GM10266 (cell line): ENCODE data around the gene PIP4K2C.

Source experiments
- DNase-seq: peaks from one replicate; pipeline ENCODE4 v3.0.0; 2012; ENCODE audit errors: extremely low spot score
- TF ChIP-seq, protein P1 (sequence below): IDR thresholded peaks from 2 replicates; pipeline ENCODE4 v1.5.1; 2012; ENCODE audit warnings: mild to moderate bottlenecking, low read depth; ENCODE audit not compliant: control insufficient read depth, insufficient read depth; ENCODE audit errors: missing control alignments

PIP4K2C gene

DNA sequence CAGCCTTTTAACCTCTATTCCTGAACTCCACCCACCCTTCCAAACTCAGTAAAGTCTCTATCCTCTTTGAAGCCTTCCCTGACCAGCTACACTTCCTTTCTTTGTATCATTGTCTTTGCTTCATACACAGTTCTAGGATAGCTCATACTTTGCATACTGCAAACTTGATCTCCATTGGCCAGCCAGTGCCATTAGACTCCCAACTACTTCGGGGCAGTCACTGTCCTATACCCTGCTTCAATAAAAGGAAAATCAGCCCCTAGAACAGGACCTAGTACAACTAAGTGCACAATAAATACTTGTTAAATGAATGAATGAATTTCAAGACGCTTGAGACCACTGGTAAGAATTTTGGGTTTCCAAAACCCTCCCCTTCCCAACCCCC lies 521 bp upstream of the PIP4K2C start:
- TF ChIP-seq, protein P1, sequence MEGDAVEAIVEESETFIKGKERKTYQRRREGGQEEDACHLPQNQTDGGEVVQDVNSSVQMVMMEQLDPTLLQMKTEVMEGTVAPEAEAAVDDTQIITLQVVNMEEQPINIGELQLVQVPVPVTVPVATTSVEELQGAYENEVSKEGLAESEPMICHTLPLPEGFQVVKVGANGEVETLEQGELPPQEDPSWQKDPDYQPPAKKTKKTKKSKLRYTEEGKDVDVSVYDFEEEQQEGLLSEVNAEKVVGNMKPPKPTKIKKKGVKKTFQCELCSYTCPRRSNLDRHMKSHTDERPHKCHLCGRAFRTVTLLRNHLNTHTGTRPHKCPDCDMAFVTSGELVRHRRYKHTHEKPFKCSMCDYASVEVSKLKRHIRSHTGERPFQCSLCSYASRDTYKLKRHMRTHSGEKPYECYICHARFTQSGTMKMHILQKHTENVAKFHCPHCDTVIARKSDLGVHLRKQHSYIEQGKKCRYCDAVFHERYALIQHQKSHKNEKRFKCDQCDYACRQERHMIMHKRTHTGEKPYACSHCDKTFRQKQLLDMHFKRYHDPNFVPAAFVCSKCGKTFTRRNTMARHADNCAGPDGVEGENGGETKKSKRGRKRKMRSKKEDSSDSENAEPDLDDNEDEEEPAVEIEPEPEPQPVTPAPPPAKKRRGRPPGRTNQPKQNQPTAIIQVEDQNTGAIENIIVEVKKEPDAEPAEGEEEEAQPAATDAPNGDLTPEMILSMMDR = no peak
- no peak for DNase-seq

DNA sequence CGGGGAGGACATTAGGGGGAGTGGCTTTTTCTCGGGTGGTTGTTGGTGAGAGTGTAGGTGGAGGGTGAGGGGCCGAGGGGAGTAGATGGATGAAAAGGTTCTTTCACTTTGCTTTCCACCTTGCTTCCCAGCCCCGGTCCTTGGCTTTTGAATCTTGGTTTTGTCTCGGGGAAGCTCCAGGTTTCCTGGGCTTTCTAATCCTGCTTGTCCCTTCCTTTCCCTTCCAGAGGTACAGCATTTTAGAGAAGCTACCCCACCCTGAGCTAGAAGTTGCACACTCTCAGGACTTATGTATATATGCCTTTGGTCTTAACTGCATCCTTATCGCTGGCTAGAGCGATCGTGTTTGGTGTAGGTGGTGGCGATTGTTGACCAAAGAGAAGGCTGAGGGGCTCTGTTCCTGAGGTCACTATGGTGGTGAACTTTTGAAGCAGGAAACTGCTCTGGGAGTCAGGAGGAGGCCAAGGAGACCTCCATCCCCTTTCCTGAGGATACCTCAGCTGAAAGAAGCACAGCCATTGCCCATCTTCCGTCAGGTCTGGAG lies 862 bp downstream of the PIP4K2C start:
- TF ChIP-seq, protein P1 = no peak
- no peak for DNase-seq

DNA sequence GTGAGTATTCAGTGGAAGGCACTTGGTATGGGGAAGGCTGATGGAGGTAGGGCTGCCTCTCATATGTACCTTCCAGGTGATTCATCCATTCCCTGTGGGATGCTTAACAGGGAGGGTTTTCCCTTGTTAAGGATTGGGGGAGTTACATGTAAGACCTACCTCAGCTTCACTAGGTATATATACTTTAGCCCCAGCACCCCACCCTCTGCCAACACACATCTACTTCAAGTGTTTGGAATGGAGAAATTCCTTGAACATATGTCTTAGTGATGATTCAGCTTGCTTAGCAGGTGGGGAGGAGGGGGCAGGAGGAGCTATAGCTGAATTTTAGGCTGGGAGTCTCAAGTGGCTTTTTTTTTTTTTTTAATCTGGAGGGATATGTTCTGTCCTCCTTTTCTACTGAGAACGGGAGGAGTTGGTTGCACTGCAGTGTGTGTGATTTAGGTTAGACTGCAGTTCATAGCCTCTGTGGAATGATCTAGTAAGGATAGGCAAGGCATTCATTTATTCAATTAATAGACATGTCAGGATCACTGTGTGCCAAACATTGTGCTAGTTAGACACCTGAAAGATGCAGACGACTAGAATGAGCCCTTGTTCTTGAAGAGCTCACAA lies 1.7 kb downstream of the PIP4K2C start:
- TF ChIP-seq, protein P1 = no peak
- no peak for DNase-seq

DNA sequence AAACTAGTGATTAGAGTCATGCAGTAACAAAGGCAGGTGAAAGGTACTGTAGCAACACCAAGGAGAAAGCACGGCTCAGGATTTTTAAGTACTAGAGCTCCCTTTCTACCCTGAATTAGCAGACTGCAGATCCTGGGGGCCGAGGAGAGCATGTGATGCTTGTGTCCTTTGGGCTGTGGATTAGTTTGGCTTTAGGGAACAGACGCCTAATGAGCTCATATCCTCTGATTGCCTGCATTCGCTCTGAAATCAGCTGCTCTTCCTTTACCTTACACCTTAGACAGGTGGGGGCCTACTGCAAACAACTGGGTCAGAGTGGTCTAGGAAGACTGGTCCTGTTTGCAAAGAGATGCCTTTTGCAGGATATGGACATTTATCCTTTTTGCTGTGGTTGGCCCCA lies 2.2 kb downstream of the PIP4K2C start:
- DNase-seq = no peak
- TF ChIP-seq, protein P1 = no peak

DNA sequence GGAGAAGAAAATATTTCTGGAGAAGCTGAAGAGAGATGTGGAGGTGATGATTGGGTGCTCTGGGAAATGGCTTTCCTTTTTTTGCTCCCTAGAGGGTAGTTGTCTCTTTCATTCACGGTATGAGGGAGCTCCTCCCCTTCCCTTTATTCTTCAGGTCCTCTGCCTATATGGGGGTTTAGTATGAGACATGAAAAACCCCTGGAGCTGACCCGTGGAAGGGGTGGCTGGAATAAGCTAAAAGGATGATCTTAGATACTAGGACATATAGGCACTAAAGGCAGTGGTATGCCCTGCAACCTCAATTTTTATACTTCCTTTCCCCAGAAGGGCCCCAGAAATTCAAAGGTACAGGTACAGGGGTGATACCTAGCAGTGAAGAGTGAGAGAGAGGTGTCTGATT lies 9.4 kb downstream of the PIP4K2C start:
- TF ChIP-seq, protein P1 = no peak

DNA sequence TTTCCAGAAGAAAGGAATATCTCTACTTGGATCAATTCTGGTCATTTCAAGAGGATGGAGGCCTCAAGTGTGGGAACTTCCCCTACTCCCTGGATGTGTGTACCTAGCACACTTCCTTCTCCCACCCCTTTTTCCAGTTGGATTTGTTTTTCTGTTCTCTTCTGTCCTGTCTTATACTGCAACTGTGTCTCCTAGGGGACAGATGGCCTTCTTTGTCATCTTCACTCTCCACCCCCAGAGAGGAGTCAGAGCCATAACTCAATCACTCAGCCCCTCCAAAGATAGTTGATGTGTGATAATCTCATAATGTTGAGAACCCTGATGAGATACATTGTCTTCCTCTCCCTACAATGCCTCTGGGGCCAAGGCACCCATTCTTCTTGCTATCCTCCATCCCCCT lies 11.6 kb downstream of the PIP4K2C start:
- DNase-seq = no peak
- TF ChIP-seq, protein P1 = no peak

More for the DNA sequence above, 9.4 kb downstream of the PIP4K2C start:
- DNase-seq = no peak

DNA sequence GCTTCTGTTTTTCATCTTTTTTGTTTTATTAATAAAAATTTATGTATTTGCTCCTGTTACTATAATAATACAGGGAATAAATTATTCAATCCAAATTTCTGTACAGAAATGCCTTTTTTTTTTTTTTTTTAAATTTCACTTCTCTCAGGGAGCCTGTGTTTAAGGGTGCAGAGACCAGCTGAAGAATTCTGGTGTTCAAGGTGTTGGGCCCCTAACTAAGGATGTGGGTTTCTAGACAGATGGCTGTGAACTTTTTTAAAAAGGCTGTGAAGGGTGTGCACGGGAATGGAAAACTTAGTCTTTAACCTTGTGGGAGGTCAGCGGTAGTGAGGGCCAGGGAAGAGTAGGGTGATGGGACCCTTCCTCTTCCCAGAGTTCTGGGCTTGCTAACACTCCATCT lies 12.3 kb downstream of the PIP4K2C start:
- DNase-seq = no peak
- TF ChIP-seq, protein P1 = no peak
